HG03457 (cell line): ENCODE results near the gene OR4D6.
"Not testable (repeated sequence)": the region's sequence is repeated elsewhere in the genome, so short reads cannot be mapped to it uniquely, and the experiment has no call there.

ENCODE experiments used
- ATAC-seq: cut with Tn5 transposase; IDR thresholded peaks from one replicate; pipeline ENCODE4 v1.9.1; 2021; ENCODE audit warnings: moderate number of reproducible peaks; ENCODE audit not compliant: unreplicated experiment

The OR4D6 gene

GRCh38 chr11:59456661-59457060 lies at the start of gene OR4D6:
Gene OR4D6 (plus strand): TSS chr11:59456961. CDS start chr11:59456961, 0 bp downstream.
- no peak for ATAC-seq

GRCh38 chr11:59413646-59414045 lies 43.1 kb upstream of the OR4D6 start:
- ATAC-seq, result no peak

- ATAC-seq, result no peak
Measured at GRCh38 chr11:59415111-59415510, 41.6 kb upstream of the OR4D6 start.

- no peak for ATAC-seq
Measured at GRCh38 chr11:59416613-59417012, 40.1 kb upstream of the OR4D6 start.

GRCh38 chr11:59417023-59417422 lies 39.7 kb upstream of the OR4D6 start:
- no peak for ATAC-seq

- ATAC-seq, result no peak
Measured at GRCh38 chr11:59418156-59418555, 38.6 kb upstream of the OR4D6 start.

DNA sequence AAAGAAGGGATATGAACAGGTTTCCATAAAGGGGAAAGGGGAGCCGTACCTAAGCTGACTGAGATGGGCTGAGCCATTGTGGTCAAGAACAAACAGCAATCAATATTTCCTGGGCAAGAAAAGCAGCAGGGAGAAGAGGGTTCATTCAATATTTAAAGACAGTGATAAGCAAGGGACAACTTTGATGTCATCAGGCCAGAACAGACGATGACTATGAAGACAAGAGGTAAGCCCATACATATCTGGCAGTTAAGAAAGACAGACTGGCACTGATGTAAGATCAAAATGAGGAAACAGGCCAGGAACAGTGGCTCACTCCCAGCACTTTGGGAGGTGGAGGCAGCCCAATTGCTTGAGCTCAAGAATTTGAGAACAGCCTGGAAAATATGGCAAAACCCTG lies 32.9 kb upstream of the OR4D6 start:
- no peak for ATAC-seq

GRCh38 chr11:59425131-59425530 lies 31.6 kb upstream of the OR4D6 start:
- no peak for ATAC-seq

DNA sequence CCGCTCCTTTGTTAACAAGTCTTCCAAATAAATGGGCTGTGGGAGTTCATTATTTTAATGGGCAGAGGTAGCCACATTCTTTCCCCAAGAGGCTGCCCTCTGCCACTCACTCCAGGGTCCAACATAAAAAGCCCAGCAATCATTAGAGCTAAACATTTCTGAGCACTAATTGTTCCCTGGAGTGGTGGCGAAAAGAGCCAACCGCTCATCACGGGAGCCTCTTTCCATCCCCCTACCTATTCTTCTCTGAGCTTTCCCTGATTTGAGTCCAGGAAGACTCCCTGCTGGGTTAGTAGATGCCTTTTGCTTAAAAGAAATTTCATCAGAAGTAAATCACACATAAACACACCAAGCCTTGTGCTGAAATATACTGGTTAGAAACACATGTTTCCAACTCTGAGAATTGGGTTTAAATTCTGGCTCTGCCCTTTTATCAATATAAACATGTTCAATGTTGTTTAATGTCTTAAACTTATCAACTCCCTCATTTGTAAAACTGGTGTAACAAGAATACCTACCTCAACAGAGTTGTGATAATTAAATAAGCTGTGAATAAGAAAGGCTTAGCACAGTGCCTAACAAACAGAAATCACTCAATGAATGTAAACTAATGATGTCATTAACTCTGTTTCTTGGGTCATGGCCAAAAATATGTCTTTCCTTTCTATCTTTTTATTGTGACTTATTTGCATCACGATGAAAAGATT lies 30.2 kb upstream of the OR4D6 start, which contains the start of gene OR5A2:
TSS of gene OR5A2 (minus strand) at position 53 of the 707 bp plus-strand sequence. CDS start 3,460 bp downstream, outside the sequence.
- no peak for ATAC-seq

- ATAC-seq, result no peak
Measured at GRCh38 chr11:59427068-59427382, 29.7 kb upstream of the OR4D6 start.

GRCh38 chr11:59429924-59430516 lies 26.7 kb upstream of the OR4D6 start:
- ATAC-seq, result no peak

DNA sequence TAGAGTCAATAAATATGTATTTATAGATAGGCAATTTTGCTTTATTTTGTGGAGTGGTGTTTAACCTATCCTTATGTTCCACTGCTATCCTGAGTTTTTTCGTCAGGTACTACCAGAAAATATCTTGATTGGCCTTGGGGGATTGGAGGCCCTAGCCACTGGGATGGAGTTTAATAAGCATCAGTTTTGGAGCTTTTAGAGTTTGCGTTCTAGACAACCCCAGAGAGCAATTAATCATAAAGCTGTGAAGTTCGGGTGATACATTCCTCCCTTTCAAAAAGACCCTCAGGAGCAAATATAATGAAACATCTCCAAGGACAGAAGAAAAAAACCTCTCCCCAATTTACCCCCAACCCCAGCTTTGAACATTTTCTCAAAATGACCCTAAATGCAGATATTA lies 20.6 kb upstream of the OR4D6 start, which contains the start of gene OR5A1:
TSS of gene OR5A1 (plus strand) at position 301 of the 400 bp plus-strand sequence. CDS start 6,700 bp downstream, outside the sequence.
- ATAC-seq, result no peak

DNA sequence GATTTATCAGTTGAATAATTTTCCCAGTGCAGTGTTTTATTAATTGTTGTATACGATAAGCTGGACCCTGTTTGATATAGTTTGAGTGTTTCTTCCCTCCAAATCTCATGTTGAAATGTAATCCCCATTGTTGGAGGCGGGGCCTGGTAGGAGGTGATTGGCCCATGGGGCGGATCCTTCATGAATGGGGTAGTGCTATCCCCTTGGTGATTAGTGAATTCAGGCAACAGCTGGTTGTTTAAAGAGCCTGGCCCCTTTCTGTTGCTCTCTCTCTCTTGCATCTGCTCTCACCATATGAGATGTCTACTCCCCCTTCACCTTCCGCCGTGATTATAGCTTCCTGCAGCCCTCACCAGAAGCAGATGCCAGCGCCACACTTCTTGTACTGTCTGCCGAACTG lies 19.0 kb upstream of the OR4D6 start:
- ATAC-seq, result no peak

DNA sequence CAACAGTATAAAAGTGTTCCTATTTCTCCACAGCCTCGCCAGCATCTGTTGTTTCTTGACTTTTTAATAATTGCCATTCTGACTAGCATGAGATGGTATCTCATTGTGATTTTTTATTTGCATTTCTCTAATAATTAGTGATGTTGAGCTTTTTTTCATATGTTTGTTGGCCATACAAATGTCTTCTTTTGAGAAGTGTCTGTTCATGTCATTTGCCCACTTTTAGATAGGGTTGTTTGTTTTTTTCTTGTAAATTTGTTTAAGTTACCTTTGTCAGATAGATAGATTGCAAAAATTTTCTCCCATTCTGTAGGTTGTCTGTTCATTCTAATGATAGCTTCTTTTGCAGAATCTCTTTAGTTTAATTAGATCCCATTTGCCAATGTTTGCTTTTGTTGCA lies 11.1 kb upstream of the OR4D6 start:
- ATAC-seq, result not testable (repeated sequence)

DNA sequence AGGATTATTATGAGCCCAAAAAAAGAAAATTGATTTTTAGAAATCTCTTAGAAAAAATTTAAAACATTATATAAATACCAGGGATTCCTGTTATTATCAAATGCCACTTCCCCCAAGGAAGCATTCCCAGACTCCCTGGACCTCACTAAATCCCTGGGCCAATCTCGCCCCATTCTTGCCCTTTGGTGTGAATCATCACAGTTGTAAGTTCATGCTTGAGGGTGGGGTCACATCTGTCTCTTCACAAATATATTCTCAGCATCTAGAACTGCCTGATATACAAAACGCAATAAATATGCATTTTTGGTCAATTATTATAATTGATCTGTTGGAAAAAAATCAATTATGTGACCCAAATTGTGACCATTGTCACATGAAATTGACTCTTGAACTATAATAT lies 8.3 kb upstream of the OR4D6 start:
- ATAC-seq, result no peak

DNA sequence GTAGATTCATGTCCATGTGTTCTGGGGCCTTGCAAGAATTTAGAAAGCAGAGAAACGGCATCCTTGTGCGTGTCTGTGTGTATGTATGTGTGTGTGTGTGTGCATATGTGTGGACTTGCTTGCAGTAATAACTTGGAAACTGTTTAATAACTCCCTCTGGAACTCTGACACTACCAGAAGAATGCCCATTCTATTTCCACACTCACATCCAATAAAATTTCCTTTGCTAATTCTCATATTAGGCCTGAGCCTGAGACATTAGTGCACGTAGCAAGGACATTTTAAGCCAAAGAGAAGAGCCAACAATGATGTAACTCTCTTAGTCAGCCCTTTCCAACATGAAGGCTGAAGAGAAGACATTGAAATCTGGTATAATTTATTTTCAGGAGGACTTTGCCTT lies 3.2 kb downstream of the OR4D6 start:
- ATAC-seq, result no peak

GRCh38 chr11:59463190-59463641 lies 6.5 kb downstream of the OR4D6 start:
- no peak for ATAC-seq

- no peak for ATAC-seq
Measured at GRCh38 chr11:59473015-59473414, 16.3 kb downstream of the OR4D6 start, which contains the start of gene OR4D10. Gene OR4D10 (plus strand): TSS chr11:59473315. CDS start chr11:59477430, 4,115 bp downstream.

- ATAC-seq, result no peak
Measured at GRCh38 chr11:59475176-59475575, 18.4 kb downstream of the OR4D6 start.

DNA sequence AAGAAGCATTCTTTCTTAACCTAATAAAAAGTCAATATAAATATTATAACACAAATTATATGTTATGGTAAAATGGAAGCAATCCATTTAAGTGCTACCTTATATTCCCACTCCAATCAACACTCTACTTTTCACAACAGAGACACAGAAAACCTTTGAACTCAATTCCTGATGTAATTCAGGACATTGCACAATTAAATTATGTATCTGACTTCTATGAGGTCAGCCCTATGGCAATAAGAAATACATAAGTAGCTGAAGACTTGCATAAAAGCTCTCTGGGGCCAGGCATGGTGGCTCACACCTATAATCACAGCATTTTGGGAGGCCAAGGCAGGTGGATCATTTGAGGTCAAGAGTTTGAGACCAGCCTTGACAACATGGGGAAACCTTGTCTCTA lies 23.1 kb downstream of the OR4D6 start:
- ATAC-seq, result no peak

DNA sequence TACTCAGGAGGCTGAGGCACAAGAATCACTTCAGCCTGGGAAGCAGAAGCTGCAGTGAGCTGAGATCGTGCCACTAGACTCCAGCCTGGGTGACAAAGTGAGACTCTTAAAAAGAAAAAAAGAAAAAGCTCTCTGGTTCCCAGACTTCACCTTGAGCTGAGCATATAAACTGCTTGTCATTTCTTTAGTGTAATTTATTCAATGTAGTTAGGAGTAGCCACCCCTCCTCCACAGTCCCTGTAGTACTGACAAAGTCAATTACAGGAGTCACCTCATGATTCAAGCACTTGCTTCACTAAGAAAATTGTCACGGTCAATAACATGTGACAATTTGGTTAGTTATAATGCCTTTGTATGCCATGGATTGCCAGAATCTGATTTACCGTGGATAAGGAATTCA lies 23.6 kb downstream of the OR4D6 start:
- no peak for ATAC-seq

GRCh38 chr11:59501931-59502330 lies 45.2 kb downstream of the OR4D6 start:
- ATAC-seq, result no peak
